Measurements from ENCODE around the gene CTNNBL1.

The CTNNBL1 gene

DNA sequence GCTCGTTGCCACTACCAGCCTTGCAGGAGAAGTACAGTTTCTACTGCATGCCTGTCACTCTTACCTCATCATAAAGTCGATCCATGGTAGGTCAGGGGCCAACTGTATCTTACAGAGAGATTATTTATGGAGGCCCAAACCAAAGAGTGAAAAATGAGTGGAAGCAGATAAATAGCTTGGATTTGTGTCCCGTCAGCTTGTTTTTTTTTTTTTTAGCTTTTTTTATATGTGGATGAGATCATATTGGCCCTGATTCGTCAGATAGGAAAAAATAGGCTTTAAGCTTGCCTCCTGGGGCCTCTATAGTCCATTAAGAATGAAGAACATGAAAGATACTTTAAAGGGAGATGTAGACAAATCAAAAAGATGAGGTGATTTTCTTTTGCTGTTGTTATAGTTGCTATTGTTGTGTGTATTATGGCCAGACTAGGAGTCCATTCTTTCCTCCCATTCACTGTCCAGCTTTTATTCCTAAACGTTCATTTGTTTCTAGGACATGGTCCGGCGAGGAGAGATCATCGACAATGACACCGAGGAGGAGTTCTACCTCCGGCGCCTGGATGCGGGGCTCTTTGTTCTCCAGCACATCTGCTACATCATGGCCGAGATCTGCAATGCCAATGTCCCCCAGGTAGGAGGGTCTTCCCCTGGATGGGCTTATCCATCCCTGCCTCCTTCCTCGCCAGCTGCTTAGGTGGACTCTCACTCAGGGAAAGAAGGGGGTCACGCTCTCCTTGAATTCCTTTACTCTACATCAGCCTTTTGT is 165.8 kb downstream of the CTNNBL1 start:
- ATAC-seq (ENCODE audit: low read depth) (no peak), DNase-seq (ENCODE audit: low spot score) (peak; percentile 71)
- Histone ChIP-seq H3K27ac (ENCODE audit: poor library complexity, severe bottlenecking) (no peak overlapping the region), H3K9me3 (ENCODE audit: severe bottlenecking) (no peaks in the 10 kb centered on the region), H3K36me3 (ENCODE audit: low read depth) (peaks cover 30% of the 10 kb centered on the region), H3K4me3 (ENCODE audit: severe bottlenecking) (no peak overlapping the region), H3K4me1 (ENCODE audit: insufficient read depth, poor library complexity, severe bottlenecking) (no peaks in the 10 kb centered on the region), H3K27me3 (ENCODE audit: insufficient read depth, poor library complexity, severe bottlenecking) (no peaks in the 10 kb centered on the region)
- TF ChIP-seq, protein P1, sequence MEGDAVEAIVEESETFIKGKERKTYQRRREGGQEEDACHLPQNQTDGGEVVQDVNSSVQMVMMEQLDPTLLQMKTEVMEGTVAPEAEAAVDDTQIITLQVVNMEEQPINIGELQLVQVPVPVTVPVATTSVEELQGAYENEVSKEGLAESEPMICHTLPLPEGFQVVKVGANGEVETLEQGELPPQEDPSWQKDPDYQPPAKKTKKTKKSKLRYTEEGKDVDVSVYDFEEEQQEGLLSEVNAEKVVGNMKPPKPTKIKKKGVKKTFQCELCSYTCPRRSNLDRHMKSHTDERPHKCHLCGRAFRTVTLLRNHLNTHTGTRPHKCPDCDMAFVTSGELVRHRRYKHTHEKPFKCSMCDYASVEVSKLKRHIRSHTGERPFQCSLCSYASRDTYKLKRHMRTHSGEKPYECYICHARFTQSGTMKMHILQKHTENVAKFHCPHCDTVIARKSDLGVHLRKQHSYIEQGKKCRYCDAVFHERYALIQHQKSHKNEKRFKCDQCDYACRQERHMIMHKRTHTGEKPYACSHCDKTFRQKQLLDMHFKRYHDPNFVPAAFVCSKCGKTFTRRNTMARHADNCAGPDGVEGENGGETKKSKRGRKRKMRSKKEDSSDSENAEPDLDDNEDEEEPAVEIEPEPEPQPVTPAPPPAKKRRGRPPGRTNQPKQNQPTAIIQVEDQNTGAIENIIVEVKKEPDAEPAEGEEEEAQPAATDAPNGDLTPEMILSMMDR (IDR thresholded peaks at IDR 0.05; ENCODE audit: poor library complexity, severe bottlenecking), result no peak

DNA sequence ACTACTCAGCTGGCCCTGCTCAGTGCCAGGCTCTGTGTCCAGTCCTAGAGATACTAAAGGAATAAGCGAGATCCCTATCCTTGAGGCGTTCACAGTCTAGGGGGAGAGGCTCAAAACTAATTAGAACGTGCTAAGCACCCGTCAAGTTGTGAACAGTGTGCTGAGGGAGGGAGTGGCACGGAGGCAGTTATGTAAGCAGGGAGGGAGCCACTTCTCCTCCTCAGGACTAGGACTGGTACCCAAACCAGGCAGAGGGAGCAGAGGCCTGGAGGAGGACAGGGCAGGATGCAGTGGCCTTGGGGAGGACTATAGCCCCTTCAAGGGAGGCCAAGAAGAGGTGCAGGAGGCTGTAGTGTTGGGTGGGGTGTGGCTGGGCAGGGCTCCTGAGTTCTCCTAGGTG is 169.5 kb downstream of the CTNNBL1 start:
- TF ChIP-seq, protein P1 (IDR thresholded peaks at IDR 0.05; ENCODE audit: poor library complexity, severe bottlenecking), result no peak
- H3K36me3 ChIP-seq (ENCODE audit: low read depth), result peaks cover 32% of the 10 kb centered on the region
- no peak for ATAC-seq (ENCODE audit: low read depth)

DNA sequence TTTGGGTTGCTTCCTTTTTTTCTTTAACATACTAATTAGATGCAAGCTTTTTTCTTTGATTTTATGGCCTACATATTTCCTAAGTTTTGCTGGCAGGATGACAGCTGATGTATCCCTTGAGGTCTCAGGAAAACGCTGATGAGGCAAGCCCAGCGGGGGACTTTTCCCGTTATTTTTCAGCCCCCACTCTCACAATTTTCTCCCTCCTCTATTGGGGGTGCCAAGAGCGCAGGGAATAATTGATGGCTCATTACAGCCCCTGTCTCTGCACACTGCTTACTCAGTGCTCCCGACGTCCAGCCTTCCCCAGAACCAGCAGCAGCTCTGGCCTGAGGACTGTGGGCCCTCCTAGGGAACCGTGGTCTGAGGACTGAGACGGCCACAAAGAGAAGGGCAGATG is 170.5 kb downstream of the CTNNBL1 start:
- ATAC-seq (ENCODE audit: low read depth) (no peak), DNase-seq (ENCODE audit: low spot score) (peak; percentile 66)
- TF ChIP-seq, protein P1 (IDR thresholded peaks at IDR 0.05; ENCODE audit: poor library complexity, severe bottlenecking), result no peak
- Histone ChIP-seq H3K4me3 (ENCODE audit: severe bottlenecking) (no peak overlapping the region), H3K4me1 (ENCODE audit: insufficient read depth, poor library complexity, severe bottlenecking) (no peaks in the 10 kb centered on the region), H3K9me3 (ENCODE audit: severe bottlenecking) (no peaks in the 10 kb centered on the region), H3K27me3 (ENCODE audit: insufficient read depth, poor library complexity, severe bottlenecking) (no peaks in the 10 kb centered on the region), H3K27ac (ENCODE audit: poor library complexity, severe bottlenecking) (no peak overlapping the region), H3K36me3 (ENCODE audit: low read depth) (peaks cover 32% of the 10 kb centered on the region)

More for the DNA sequence above, 169.5 kb downstream of the CTNNBL1 start:
- H3K4me3 ChIP-seq (ENCODE audit: severe bottlenecking), result no peak overlapping the region
- peak; percentile 64 for DNase-seq (ENCODE audit: low spot score)
- H3K9me3 ChIP-seq (ENCODE audit: severe bottlenecking), result no peaks in the 10 kb centered on the region
- no peaks in the 10 kb centered on the region for H3K4me1 ChIP-seq (ENCODE audit: insufficient read depth, poor library complexity, severe bottlenecking)
- H3K27ac ChIP-seq (ENCODE audit: poor library complexity, severe bottlenecking), result no peak overlapping the region
- no peaks in the 10 kb centered on the region for H3K27me3 ChIP-seq (ENCODE audit: insufficient read depth, poor library complexity, severe bottlenecking)

DNA sequence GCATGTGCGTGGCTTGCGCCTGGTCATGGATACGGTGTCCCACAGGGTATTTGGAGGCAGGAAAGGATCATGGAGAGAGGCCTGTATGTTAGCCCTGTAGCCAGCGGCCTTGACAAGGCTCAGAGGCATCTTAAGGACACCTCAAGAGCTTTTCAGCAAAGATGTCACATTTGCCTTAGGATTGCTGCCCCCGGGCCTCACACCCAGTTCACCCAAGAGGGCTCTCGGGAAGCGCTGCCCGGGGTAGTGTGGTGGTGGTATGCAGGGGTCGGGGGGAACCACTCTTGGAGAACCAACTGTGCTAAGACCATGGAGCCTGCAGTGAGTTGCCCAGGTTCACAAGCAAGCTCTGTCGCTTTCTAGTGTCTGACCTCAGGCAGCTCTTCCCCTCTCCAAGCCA is 172.2 kb downstream of the CTNNBL1 start:
- H3K36me3 ChIP-seq (ENCODE audit: low read depth), result peaks cover 23% of the 10 kb centered on the region

More for the DNA sequence above, 172.2 kb downstream of the CTNNBL1 start:
- H3K4me3 ChIP-seq (ENCODE audit: severe bottlenecking), result no peak overlapping the region
- no peak for ATAC-seq (ENCODE audit: low read depth)
- TF ChIP-seq, protein P1 (IDR thresholded peaks at IDR 0.05; ENCODE audit: poor library complexity, severe bottlenecking), result no peak
- peak; percentile 70 for DNase-seq (ENCODE audit: low spot score)
- H3K27ac ChIP-seq (ENCODE audit: poor library complexity, severe bottlenecking), result no peak overlapping the region
- no peaks in the 10 kb centered on the region for H3K4me1 ChIP-seq (ENCODE audit: insufficient read depth, poor library complexity, severe bottlenecking)
- H3K9me3 ChIP-seq (ENCODE audit: severe bottlenecking), result no peaks in the 10 kb centered on the region
- H3K27me3 ChIP-seq (ENCODE audit: insufficient read depth, poor library complexity, severe bottlenecking), result no peaks in the 10 kb centered on the region
